ENCODE measurements around the gene SNX30.

The SNX30 gene

DNA sequence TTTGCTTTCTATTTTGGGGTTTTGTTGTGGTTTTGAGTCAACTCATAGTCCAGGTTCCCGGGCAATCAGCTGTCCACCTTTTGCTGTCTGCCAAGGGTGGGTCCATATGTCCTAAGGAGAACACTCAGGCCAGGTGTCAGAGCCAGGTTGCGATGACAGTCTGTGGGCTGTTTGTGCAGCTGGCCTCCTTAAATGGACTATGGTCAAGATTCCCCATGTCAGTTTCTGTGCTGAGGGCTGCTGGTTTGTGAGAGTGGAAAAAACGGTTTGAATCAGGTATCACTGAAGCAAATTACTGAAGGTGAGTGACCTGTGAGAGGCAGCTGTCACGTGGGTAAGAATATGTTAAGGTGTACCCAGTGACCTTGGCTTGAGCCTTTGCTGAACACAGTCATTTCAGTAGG, 33.0 kb downstream of the SNX30 start:
- DNase-seq (no peak), ATAC-seq (no peak)

DNA sequence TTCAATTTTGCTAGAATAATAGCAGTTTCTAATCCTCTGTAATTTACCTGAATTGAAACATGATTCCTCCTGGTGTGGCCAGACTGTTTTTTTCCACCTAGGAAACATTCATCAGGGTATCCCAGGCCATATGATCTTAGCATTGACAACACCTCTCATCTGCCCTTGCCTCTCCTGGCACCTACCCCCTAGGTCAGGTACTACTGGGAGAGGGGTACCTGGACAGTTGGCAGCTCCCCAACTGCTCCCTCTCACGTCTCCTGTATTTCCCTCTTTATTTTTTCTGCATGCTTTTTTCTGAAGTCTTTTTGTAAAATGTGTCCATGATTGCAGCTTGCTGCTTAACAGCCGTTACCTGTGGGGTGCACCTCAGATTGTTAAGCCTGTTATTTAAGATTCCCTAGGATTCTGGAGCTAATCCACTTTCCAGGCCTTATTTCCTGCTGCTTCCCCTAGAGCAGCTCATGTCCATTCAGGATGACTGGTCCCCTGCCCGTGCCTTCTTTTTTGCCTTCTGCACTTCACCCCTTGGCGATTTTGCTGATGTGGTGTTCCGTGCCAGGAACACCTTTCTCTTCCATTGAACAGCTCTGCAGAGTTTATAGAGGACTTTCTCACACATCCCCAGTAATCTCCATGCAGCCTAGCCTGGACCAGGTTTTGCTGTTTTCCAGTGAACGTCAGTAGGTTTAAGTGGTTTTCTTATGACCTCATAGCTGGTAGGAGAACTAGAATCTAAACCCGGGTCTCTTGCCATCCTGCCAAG, 33.6 kb downstream of the SNX30 start:
- no peak for DNase-seq
- no peak for ATAC-seq

DNA sequence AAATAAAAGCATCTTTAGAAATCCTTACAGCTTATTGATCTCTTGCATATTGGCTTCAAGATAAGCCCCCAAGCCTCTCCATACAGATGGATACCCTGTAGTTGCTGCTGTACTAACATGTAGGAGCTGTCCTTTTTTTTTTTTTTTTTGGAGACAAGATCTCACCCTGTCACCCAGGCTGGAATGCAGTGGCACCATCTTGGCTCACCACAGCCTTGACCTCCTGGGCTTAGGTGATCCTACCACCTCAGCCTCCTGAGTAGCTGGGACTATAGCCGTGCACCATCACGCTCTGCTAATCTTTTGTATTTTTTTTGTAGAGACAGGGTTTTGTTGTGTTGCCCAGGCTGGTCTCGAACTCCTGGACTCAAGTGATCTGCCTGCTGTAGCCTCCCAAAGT, 35.4 kb downstream of the SNX30 start:
- ATAC-seq, result no peak

DNA sequence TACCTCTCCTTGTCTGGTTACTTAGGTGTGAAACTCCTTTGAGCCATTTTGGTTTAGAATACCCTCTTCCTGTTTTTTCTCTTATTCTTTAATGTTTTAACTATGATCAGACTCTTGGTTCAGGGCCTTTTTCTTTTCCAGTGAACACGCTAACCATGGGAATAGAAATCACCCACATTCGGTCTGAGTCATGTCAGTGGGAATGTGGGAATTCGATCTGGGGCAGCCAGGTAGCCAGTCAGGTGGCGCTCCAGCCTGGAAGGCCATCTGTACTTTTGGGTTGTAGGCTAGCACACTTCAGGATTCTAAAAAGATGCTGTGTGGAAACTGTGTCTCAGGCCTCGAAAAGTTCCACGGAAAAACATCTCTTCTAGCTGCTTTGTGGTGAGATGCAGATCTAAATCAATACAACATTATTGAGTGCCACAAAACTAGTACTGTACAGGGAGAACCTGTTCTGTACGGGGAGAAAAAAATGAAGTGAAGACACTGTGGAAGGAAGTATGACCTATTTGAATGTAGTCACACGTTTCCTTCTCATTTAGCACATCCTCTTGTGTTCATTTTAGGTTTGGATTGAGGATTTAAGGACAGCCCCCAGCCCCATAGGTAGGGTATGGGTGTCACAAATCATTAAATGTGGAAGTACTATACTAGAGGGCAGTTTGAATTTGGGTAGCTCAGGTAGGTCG, 36.4 kb downstream of the SNX30 start:
- ATAC-seq (no peak), DNase-seq (no peak)

More for the DNA sequence above, 35.4 kb downstream of the SNX30 start:
- no peak for DNase-seq

DNA sequence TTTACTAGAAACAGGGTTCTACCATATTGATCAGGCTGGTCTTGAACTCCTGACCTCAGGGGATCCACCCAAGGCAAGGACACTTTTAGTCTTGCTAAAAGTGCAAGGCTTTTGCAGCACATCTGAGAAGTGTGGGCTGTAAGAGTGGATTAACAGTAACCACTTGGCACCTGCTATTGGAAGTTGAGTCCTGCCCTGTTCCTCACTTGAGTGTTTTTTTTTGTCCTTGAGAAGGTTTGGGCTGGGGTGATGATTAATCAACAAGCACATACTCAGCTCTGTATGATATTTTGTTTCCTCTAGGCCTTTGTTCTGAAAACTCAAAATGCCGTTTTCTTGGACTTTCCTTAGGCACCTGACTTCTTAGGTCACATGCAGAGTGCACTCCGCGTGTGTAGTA, 37.4 kb downstream of the SNX30 start:
- no peak for DNase-seq
- no peak for ATAC-seq

DNA sequence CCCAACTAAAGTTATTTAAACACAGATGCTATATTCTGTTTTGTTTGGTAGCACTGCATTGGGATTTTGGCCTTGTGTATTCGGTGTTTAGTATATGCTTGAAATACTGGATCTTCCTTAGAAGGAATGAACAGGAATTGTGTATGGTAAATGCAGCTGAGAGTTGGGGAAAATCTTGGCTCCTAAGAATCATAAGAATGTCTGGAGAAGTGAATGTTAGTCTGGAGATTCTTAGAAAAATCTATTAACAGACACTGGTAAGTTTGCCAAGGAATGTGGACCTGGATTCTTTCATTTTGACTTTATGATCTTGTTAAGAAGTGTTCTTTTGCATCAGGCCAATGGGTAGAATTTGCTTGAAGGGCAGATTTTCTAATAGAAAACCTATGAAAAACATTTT, 38.9 kb downstream of the SNX30 start:
- DNase-seq (no peak), ATAC-seq (no peak)

DNA sequence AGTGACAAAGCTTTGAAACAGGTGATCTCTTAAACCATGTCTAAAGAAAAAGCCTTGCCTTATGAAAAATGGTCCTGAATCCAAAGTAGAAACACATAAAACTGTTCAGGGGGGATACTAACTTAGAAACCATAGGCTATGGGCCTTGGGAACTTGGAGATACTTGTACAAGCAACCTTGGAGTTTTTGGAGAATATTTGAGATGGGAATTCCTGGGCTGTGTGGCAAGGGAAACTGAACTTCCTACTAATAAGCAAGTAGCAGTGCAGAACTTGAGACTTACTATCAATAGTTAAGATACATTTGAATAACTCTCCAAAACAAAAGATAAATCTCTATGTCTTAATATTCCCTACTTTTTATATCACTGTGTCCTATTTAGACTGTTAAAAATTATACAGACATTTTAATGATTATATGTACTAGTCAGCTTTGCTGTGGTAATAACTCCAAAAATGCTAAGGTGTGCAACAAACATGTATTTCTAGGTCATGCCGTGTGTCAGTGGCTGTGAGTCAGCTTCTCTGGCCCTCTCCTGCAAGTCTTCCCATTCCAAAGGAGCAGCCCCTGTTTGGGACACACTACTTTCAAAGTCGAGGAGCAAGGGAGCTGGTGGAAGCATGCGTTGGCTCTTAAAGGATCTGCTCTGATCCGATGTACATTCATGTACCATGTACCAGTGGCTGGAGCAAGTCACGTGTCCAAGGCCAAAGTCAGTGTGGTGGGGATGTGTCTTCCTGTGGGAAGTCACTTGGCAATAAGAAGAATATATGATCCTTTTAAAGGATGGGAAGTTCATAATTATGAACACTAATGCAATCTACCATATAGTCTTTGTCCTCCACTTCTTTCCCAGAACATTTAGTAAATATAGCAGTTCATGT, 39.6 kb downstream of the SNX30 start:
- ATAC-seq, result no peak
- no peak for DNase-seq

DNA sequence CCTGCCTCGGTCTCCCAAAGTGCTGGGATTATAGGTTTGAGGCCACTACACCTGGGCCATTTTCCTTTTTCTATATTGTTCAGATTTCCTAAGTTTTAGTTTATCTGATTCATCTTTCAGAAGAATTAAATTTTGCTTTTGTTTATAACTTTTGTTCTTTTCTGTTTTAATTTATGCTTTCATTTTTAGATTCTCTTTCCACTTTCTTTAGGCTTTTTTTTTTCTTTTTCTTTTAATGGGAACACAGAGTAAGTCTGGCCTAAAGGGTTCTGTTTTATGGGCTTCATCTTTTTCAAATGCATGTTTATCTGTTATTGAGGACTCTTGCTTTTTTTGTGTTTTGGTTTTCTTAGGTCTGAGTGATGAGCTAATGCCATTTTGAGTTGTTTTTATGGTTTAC, 42.1 kb downstream of the SNX30 start:
- DNase-seq (no peak), ATAC-seq (no peak)

DNA sequence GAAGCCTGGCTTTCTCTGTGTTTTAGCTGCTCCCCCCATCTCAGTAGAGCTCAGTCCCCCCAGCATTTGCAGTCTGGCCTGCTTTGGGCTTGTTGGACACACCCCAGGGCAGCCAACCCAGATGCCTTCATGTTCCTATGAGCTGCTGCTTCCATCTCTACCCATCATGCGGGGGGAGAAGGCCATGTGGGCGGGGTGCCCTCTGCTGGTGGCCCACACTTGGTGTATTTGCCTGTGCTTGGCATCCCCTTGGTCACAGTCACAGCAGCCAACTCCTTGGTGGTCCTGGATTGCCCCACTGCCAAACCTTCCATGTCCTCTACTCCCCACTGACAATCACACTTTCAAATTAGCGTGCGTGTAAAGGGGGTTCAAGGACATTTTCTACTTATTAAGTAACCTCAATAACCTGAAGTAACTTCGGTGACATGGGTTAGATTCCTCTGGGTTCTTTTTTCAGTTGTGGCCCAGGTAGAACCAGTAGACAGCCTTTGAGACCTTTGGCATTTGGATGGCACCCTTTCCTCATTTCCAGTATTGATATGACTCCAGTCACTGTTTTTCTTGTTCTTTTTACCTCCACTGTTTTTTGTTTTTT, 42.8 kb downstream of the SNX30 start:
- ATAC-seq (peak; percentile 93), DNase-seq (peak; percentile 88)

DNA sequence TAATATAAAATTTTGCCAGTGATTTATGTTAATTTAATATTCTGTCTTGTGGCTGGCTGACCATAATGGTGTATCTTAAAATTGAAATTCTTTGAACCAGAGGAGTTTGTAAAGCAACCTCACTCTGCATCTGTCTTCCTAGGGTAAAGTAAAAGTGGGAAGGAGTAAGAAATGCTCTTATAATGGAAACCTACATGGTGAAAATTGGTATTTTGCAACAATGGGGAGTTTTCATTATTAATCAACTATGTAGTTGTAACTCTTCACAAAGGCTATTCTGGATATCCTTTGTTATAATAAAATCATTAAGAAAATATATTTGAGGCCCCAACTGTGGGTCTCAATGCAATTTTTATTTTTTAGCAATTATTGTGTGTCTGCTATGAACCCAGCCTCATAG, 44.2 kb downstream of the SNX30 start:
- no peak for DNase-seq
- ATAC-seq, result no peak

DNA sequence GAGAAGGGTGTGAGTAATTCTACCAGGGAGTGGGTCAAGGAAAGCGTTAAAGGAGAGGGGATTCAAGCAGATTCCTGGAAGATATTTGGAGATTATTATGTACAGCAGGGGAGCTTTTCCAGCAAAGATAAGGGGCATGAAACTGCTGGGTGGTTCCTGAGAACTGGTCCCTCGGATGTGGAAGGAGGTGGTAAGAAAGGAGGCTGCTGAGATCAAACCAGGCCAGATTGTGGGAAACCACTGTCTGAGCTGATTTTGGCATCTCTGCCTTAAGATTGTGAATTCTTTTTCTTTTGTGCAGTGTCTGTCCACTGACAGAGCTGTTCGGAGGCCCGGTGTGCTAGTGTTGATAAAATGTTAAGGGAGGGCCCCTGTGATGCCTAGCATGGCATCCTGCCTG, 45.4 kb downstream of the SNX30 start:
- no peak for ATAC-seq
- no peak for DNase-seq

DNA sequence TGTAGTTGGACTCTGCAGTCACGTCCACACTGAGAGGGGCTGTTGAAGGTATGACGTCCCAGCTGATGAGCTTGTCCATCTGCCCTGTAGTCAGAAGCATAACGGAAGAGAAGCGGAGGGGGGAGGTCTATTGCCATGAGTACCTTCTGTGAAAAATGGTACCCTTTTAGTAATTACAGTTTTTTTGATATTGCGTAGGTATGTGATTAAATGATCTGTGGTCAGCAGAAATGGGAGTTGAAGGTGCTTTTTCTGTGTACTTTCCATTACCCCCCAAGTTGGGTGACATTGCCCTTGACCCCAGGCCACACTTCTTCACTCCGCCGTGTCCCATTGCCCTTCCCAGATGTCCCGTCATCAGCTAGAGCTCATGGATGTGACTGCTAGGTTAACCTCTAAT, 45.9 kb downstream of the SNX30 start:
- ATAC-seq, result no peak

DNA sequence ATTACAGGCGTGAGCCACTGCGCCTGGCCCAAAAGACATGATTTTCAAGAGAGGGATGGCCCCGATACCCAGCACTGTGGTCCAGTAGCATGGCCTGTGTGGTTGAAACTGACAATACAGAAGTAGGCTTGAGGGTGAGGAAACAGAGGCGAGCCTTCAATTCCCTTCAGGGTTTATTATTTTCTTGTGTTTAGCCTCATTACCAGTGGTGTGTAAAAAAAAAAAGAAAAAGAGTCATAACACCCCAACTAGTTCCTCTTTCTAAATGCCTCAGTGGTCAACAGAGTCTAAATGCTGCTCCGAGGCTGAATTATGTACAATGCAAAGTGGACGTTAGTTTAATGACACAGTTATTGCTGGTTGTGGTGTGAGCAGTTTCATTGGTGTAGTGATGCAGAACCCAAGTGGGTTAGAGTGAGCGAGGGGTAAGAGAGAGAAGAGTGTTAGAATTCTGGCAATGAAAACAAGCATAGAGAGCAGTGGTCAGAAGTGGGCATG, 58.8 kb downstream of the SNX30 start:
- peak; percentile 43 for ATAC-seq
- DNase-seq, result no peak

More for the DNA sequence above, 45.9 kb downstream of the SNX30 start:
- DNase-seq, result no peak

DNA sequence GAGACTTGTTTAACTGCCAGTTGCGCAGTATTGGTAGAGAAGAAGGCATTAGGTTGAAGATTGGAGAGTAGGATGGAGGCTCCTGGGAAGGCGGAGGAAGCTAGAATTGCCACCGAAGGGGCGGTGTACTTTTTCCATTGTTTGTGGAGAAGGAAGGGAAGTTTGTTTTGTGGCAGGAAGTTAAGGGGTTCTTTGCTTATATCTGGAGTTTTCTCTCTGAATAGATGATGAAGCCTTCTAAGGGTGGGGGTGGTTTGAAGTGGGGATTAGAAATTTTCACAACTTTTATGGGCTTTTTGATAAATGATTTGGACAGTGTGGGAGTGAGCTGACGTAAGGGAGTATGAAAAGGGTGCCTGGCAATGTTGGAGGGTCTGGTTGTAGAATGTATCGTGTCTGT, 59.3 kb downstream of the SNX30 start:
- DNase-seq, result no peak
- no peak for ATAC-seq

DNA sequence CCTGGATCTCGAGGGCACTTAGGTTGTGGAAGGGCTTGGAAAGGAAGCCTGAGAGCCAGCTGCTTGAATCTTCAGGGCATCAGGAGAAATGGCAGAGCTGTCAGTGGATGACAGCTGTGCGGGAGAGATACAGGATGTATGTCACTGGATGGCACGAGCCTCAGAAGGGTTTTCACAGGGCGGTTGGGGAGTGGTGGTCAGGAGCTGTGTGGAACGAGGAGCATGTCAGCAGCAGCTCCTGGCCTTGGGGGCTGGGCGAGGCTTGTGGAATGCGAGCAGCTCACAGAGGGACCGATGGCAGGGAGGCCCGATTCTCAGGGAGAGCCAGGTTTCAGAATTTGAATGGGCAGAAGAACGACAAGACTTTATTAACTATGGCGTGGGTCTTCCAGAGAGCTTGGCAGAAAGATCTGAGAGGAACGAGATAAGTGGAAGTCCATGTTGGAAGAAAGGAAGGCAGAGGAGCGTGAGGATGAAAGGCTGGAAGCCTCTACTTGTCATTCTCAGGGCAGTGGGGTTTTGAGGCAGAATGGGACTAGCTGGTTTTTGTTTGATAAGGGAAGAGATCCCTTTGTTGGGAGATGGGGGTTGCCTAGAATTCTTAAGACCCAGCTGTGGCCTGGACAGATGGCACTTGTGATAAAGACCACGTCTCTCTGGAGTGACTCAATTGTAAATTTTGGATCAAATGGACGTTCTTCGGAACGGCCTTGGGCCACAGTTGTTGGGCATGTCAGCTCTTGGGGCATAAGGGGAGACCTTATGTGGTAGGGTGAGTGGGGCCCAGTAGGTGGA, 60.3 kb downstream of the SNX30 start:
- ATAC-seq, result no peak
- no peak for DNase-seq

DNA sequence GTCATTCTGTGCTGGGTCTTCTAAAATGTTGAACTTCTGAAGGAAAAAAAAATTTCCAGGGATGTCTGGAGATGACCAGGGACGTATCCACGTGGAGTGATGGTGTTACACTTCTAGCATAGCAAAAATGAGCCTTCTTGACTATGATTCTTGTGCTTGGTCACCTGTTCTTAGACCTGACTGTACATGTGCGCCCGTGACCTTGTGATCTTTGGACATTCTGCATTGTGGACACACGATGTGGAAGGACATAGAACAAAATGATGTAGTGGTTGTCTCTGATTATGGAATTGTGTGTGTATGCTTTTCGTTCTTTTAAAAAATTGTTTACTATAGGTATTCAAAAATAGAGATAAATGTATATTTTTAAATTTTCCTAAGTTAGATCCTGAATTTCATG, 61.0 kb downstream of the SNX30 start:
- ATAC-seq (no peak), DNase-seq (no peak)

DNA sequence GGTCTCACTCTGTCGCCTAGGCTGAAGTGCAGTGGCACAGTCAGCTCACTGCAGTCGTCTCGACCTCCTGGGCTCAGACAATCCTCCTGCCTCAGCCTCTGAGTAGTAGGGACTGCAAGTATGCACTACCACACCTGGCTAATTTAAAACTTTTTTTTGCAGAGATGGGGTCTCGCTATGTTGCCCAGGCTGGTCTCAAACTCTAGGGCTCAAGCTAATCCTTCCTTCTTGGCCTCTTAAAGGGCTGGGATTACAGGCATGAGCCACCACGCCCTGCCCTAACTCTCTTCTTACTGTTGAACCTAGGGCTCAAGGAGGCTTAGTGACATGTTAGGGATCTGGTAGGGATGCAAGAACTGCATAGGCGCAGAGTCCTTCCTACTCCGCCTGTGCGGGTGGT, 65.3 kb downstream of the SNX30 start:
- ATAC-seq, result no peak
- DNase-seq, result no peak

DNA sequence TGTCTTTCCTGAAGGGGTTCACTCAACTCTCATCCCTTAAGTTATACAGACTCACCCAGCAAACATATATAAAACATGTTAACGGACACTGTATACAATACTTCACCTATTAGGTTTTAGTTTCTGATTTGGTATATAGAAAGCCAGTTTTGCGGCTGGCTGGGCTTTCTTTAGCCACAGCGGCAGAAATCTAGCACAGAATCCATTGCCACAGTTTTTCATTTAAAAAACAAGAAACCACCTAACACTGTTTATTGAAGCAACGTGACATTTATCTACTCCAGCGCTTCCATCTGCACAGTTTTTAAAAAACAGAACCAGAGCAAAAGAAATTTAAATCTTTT, 67.3 kb downstream of the SNX30 start:
- DNase-seq (no peak), ATAC-seq (no peak)

DNA sequence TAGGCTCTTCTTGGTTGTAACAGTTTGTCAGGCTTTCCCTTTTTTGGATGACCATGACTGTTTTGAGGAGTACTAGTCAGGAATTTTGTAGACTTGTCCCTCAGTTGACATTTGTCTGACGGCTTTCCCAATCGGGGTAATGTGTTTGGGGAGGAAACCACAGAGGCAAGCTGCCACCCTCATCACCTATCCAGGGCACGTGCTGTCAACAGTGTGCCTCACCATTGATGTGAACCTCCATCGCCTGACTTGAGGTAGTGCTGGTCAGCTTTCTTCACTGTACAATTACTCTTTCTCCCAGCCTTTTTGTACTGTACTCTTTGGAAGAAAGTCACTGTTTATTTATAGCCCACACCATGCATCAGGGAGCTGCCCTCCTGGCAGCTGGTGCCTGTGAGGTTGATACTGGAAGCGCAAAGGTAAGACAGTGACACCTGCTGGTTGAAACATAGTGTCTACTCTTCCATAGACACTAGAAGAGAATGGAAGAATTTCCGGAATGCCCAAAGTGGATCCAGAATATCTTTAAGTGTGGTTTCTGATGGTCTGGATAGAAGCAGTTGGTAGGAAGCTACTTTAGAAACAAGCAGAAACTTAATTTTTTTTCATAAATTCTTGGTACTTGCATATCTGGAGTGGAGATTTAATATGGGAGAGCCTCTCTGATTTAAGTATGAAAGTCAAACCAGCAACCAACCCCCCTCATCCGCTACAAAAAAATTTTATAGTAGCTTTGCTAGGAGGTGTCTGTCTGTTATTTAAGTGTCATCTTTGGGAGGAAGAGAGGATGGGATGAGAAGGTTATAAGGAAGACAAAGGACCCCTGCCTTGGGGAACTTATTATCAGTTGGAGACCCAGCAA, 69.3 kb downstream of the SNX30 start:
- DNase-seq, result no peak
- peak; percentile 52 for ATAC-seq

DNA sequence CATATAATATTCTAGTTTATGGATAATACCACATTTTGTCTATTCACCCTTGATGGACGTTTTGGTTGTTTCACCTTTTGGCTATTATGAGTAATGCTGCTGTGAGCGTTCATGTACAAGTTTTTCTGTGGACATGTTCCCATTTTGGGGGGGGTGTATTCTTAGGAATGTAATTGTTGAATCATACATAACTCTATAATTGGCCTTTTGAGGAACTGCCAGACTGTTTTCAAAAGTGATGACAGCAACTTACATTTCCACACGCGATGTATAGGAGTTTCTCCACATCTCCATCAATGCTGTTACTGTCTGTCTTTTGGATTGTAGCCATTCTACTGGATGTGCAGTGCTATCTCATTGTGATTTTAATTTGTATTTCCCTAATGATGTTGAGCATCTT, 70.3 kb downstream of the SNX30 start:
- ATAC-seq (no peak), DNase-seq (no peak)

DNA sequence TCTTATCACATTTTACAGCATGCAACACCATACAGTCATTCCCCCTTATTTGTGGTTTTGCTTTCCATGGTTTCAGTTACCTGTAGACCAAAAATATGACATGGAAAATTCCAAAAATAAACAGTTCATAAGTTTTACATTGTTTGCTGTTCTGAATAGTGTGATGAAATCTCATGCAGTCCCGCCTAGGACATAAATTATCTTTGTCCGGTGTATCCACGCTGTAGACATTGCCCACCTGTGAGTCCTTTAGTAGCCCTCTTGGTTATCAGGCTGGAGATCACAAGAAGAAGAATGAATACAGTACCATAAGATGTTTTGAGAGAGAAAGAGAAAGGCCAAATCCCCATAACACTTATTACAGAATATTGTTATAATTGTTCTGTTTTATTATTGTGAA, 72.1 kb downstream of the SNX30 start:
- no peak for DNase-seq
- no peak for ATAC-seq
